Measurements from ENCODE around the gene SLC2A11. TPM values are rescaled to one million over a fixed set of nuclear protein-coding genes. Genes with fewer than 3 reads are reported as not detected.

The SLC2A11 gene
- total RNA-seq, 1 donor from 2014 or later: 13.1 TPM

DNA sequence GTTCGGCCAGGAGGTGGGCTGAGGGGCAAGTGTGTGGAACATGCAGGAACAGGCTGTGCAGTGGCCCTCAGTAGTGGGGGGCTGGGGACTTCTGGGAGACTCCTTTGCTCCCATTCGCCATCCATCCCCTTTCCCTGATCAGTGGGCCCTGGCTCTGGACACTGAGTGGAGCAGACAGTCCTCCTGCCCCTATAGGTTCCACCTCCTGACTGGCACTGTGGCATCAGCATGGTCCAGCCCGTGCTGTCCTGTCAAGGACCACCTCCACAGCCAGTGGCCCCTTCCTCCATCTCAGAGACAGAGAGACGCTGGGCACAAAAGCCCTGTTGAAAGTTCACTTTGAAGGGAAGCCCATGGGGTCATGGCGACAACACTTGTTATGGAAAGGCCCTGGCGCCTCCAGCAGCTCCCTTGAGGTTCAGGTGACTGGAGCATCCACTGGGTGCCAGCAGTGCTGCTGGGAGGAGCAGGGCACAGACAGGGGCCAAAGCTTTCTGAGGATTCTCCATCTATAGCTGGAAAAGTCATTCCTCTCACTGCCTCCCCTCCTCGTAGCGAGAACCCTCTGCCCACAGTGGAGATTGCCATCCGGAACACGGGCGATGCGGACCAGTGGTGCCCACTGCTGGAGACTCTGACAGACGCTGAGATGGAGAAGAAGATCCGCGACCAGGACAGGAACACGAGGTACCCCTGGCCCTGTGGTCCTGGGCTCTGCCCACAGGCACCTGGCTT, 24.5 kb upstream of the SLC2A11 start:
- TF ChIP-seq, protein P1, sequence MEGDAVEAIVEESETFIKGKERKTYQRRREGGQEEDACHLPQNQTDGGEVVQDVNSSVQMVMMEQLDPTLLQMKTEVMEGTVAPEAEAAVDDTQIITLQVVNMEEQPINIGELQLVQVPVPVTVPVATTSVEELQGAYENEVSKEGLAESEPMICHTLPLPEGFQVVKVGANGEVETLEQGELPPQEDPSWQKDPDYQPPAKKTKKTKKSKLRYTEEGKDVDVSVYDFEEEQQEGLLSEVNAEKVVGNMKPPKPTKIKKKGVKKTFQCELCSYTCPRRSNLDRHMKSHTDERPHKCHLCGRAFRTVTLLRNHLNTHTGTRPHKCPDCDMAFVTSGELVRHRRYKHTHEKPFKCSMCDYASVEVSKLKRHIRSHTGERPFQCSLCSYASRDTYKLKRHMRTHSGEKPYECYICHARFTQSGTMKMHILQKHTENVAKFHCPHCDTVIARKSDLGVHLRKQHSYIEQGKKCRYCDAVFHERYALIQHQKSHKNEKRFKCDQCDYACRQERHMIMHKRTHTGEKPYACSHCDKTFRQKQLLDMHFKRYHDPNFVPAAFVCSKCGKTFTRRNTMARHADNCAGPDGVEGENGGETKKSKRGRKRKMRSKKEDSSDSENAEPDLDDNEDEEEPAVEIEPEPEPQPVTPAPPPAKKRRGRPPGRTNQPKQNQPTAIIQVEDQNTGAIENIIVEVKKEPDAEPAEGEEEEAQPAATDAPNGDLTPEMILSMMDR (conservative IDR thresholded peaks at IDR 0.05; ENCODE audit: low read depth, low read length): no peak
- no peak overlapping the region for H3K4me3 ChIP-seq (ENCODE audit: low read depth, low read length)
- no peak for DNase-seq (ENCODE audit: low read depth)

DNA sequence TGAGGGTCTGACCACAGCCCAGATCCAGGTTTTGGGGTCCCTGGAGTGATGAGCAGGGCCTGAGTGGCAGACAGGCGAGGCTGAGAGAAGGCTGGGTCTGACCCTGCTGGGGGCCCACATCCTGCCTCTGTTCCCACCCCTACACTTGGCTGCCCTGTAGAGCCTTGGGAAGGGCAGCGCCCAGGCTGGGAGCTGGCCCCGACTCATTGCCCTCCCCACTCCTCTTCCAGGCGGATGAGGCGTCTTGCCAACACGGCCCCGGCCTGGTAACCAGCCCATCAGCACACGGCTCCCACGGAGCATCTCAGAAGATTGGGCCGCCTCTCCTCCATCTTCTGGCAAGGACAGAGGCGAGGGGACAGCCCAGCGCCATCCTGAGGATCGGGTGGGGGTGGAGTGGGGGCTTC, 23.8 kb upstream of the SLC2A11 start:
- no peak overlapping the region for H3K4me3 ChIP-seq (ENCODE audit: low read depth, low read length)
- TF ChIP-seq, protein P1 (conservative IDR thresholded peaks at IDR 0.05; ENCODE audit: low read depth, low read length): no peak

DNA sequence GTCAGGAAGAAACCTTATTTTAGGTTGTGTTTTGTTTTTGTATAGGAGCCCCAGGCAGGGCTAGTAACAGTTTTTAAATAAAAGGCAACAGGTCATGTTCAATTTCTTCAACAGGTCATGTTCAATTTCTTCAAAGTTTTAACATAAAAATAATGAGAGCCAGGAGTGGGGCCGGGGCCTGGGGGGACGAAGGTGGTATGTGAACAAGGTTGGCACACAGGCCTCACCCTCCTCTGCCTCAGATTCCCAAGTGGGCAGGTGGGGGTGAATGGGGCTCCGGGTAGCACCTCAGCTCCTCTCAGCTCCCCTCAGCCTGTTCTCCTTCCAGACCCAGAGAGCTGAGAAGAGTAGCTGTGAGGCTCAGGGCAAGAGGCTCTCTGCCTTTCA, 23.3 kb upstream of the SLC2A11 start:
- TF ChIP-seq, protein P1 (conservative IDR thresholded peaks at IDR 0.05; ENCODE audit: low read depth, low read length): no peak
- DNase-seq (ENCODE audit: low read depth): no peak
- H3K4me3 ChIP-seq (ENCODE audit: low read depth, low read length): no peak overlapping the region

More for the DNA sequence above, 23.8 kb upstream of the SLC2A11 start:
- no peak for DNase-seq (ENCODE audit: low read depth)

DNA sequence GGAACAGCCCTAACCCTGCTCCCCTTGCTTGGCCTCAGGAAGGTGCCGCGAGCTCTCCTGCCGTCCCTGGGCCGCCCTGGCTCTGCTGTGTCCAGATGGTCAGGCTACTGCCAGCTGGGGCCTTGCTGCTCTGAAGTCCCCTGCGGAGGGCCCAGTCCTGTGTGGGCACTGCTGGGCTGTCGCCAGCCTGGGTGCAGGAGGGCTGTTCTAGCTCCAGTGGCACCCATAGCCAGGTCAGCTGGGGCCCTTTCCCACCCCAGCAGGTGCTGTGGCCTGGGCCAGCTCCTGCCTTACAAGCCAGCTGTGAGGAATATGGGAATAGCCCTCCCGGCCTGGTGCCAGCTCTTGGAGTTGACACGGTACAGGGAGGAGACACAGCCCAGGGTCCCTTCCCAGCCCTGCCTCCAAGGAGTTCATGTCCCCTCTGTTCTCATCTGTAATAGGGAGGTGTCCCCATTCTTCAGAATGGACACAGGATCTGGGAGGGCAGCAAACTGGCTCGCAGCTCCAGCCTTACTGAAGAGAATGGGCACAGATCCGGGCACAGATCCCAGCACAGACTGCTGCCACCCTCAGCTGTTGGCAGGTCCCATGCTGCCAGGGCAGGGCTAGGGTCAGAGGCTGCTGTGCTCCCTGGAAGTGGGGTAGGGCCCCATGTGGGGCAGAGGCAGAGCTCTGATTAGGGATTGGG, 22.7 kb upstream of the SLC2A11 start:
- H3K4me3 ChIP-seq (ENCODE audit: low read depth, low read length): no peak overlapping the region
- TF ChIP-seq, protein P1 (conservative IDR thresholded peaks at IDR 0.05; ENCODE audit: low read depth, low read length): no peak

DNA sequence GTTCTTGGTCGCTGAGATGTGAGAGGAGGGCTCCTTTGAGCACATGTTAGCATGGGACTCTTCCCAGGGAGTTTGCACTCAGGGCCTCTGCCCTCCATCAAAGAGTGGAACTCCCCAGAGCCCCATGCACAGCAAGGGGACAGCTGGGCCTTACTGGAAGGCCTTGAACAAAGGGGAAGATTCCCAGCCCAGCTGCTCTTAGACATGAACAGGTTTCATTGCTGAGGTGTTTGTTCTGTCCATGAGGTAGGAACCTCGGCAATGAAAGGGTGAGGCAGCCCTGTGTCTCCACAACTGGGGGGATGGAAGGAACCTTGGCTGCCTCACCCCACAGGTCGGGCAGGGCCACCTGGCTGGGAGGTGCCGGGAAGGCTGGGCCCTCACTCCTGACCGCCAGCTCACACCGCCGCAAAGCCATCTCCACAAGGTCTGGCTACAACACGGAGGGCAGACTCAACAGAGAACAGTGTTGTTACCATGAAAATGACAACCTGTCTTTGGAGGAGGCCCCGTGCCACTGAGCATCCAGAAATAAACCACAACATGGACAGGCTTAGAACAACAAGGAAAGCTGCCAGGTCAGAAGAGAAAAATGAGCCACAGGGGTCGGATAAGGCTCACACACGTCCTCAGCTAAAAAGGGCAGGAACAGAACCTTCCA, 22.1 kb upstream of the SLC2A11 start:
- no peak for DNase-seq (ENCODE audit: low read depth)
- TF ChIP-seq, protein P1 (conservative IDR thresholded peaks at IDR 0.05; ENCODE audit: low read depth, low read length): no peak

More for the DNA sequence above, 22.7 kb upstream of the SLC2A11 start:
- no peak for DNase-seq (ENCODE audit: low read depth)

DNA sequence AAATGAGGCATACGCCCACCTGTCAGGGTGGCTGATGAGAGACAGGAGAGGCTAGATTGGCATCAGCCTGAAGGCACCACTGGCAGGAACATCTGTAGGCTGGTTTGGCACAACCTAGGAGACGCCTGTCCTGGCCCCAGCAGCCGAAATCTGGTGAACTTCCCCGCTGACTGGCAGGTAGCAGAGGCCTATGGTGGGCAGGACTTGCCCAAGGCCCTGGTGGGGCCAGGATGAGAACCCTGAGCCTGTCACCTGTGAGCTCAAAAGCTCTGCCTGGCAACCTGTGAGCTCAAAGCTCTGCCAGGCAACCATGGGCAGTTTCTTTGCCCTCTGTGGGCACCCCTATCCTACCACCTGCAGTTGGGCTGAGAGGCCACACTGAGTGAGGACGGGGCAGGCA, 21.4 kb upstream of the SLC2A11 start:
- no peak overlapping the region for H3K4me3 ChIP-seq (ENCODE audit: low read depth, low read length)
- no peak for DNase-seq (ENCODE audit: low read depth)
- TF ChIP-seq, protein P1 (conservative IDR thresholded peaks at IDR 0.05; ENCODE audit: low read depth, low read length): no peak

More for the DNA sequence above, 22.1 kb upstream of the SLC2A11 start:
- H3K4me3 ChIP-seq (ENCODE audit: low read depth, low read length): no peak overlapping the region

Measured in epithelial cell of proximal tubule (primary cell).